ENCODE data around the gene PRSS38. TPM values are rescaled to one million over a fixed set of nuclear protein-coding genes. Genes with fewer than 3 reads are reported as not detected.

Gene PRSS38
- total RNA-seq, 1 experiment from 2014 or later: not detected

DNA sequence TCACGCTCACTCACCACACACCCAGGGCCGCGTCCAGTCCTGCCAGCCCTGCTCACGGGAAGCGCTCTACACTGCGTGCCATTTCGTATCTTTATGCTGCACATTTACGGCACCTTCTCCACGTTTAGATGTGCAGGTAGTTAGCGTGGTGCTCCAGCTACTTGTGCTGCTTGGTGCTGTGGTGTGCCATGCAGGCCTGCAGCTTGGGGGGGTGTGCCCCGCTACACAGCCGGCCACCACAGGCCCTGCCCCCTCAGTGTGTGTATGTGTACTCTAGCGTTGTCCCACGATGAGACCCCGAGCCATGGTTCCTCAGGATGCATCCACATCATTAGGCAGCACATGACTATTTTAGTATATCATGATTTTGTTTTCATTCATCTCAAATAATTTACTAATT, 41.9 kb upstream of the PRSS38 start:
- Mint-ChIP-seq H3K27me3 (ENCODE audit: insufficient read depth, unreplicated experiment) (no peaks in the 10 kb centered on the region), H3K4me1 (ENCODE audit: insufficient read depth, unreplicated experiment) (no peaks in the 10 kb centered on the region), H3K4me3 (ENCODE audit: unreplicated experiment) (no peak overlapping the region), H3K36me3 (ENCODE audit: insufficient read depth, unreplicated experiment) (peaks cover 45% of the 10 kb centered on the region), H3K9me3 (ENCODE audit: unreplicated experiment) (no peaks in the 10 kb centered on the region), H3K27ac (ENCODE audit: low read depth, unreplicated experiment) (no peak overlapping the region)
- POLR2A ChIA-PET: interaction anchor here (1.6 kb wide), 1 partner anchor 25 kb away, joined by 4 read pairs; no protein-coding TSS in a partner anchor
- intact Hi-C loops (cut with micrococcal nuclease): no loop called here
- TF ChIP-seq, protein P1, sequence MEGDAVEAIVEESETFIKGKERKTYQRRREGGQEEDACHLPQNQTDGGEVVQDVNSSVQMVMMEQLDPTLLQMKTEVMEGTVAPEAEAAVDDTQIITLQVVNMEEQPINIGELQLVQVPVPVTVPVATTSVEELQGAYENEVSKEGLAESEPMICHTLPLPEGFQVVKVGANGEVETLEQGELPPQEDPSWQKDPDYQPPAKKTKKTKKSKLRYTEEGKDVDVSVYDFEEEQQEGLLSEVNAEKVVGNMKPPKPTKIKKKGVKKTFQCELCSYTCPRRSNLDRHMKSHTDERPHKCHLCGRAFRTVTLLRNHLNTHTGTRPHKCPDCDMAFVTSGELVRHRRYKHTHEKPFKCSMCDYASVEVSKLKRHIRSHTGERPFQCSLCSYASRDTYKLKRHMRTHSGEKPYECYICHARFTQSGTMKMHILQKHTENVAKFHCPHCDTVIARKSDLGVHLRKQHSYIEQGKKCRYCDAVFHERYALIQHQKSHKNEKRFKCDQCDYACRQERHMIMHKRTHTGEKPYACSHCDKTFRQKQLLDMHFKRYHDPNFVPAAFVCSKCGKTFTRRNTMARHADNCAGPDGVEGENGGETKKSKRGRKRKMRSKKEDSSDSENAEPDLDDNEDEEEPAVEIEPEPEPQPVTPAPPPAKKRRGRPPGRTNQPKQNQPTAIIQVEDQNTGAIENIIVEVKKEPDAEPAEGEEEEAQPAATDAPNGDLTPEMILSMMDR (IDR thresholded peaks at IDR 0.05; ENCODE audit: unreplicated experiment): no peak
- CTCF ChIA-PET: interaction anchor here (0.6 to 4.3 kb wide), 4 partner anchors 11 to 434 kb away, joined by 3 to 20 read pairs (median 3); no protein-coding TSS in a partner anchor
- no TSS peak for BruUV-seq (replicated peaks)
- no peak for DNase-seq (ENCODE audit: unreplicated experiment)

DNA sequence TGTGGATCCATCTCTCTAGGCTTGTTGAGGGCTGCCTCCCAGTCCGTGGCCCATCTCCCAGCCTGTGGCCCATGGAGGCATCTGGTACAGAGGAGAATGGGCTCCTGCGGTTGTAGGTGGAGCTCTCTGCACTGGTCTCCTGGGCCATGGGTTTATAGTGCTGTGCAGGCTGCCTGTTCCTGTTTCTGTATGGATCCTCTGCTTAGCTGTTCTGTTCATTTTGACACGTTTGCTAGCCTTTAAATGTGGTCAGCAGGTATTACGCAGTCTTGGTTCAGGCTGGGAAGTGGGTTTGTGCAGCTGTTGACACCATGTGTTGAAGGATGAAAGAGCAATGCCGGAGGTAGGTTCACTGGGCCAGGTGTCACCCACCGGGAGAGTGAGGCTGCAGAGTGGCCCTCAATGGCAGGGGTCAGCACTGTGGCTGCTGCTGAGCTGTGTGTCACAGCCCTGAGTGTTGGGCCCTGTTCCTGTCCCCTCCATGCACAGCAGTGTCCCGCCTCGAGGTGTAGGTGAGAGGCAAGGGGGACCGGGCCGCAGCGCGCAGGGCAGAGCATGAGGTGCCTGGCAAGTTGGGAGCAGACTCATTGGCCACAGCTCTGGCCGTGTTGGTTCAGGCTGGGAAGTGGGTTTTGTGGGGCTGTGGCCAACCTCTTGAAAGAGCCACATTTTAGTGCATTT, 41.3 kb upstream of the PRSS38 start:
- ChIA-PET CTCF (interaction anchor here (0.6 to 4.3 kb wide), 3 partner anchors 11 to 433 kb away, joined by 3 to 20 read pairs (median 3); no protein-coding TSS in a partner anchor), POLR2A (interaction anchor here (1.9 kb wide), 1 partner anchor 14 kb away, joined by 7 read pairs; no protein-coding TSS in a partner anchor)
- intact Hi-C loops (cut with micrococcal nuclease): no loop called here
- H3K4me3 Mint-ChIP-seq (ENCODE audit: unreplicated experiment): no peak overlapping the region
- no TSS peak for BruUV-seq (replicated peaks)
- no peaks in the 10 kb centered on the region for H3K9me3 Mint-ChIP-seq (ENCODE audit: unreplicated experiment)
- H3K4me1 Mint-ChIP-seq (ENCODE audit: insufficient read depth, unreplicated experiment): no peaks in the 10 kb centered on the region
- H3K36me3 Mint-ChIP-seq (ENCODE audit: insufficient read depth, unreplicated experiment): peaks cover 38% of the 10 kb centered on the region
- H3K27ac Mint-ChIP-seq (ENCODE audit: low read depth, unreplicated experiment): no peak overlapping the region
- DNase-seq (ENCODE audit: unreplicated experiment): no peak
- H3K27me3 Mint-ChIP-seq (ENCODE audit: insufficient read depth, unreplicated experiment): no peaks in the 10 kb centered on the region
- TF ChIP-seq, protein P1 (IDR thresholded peaks at IDR 0.05; ENCODE audit: unreplicated experiment): no peak

DNA sequence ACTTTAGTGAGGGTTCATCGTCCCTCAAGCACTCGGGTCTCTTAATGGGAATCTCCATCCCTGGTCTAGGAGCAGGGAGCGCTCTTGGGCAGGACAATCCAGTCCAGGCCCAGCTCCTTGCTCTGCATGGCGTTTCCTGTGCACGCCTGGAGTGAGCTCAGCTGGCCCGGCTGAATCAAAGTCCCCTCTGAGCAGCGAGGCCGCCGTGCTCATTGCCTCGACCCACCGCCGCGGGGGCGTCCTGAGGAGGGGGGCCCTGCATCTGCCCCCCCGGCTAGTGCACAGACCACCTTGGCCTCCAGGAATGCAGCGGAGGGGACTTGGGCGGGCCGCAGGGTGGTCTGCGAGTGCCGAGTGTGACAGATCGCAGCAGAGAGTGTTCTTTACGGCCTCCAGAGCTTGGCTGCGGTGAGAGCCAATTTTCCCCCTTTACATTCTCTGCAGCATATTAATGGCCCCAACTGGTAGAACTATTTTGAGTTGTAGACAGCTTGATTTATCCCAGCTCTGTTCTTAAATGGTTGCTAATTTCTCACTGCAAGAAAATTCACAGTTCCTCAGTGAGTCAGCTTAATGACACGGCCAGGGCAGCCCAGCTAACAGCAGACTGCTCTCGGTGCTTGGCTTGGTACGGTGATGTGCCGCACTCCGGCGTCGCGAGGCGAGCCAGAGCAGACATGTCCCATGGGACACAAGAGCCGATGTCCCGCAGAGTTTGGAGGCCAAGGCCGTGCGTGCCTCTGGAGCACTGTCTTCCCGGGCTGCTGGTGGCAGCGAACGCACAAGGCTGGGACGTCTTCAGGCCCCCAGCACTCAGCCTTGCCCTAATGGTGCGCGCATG, 40.4 kb upstream of the PRSS38 start:
- TF ChIP-seq, protein P1 (IDR thresholded peaks at IDR 0.05; ENCODE audit: unreplicated experiment): no peak
- Mint-ChIP-seq H3K36me3 (ENCODE audit: insufficient read depth, unreplicated experiment) (peaks cover 35% of the 10 kb centered on the region), H3K9me3 (ENCODE audit: unreplicated experiment) (no peaks in the 10 kb centered on the region), H3K4me1 (ENCODE audit: insufficient read depth, unreplicated experiment) (no peaks in the 10 kb centered on the region), H3K4me3 (ENCODE audit: unreplicated experiment) (no peak overlapping the region), H3K27me3 (ENCODE audit: insufficient read depth, unreplicated experiment) (no peaks in the 10 kb centered on the region), H3K27ac (ENCODE audit: low read depth, unreplicated experiment) (no peak overlapping the region)
- intact Hi-C loops (cut with micrococcal nuclease): no loop called here
- POLR2A ChIA-PET: interaction anchor here (0.6 to 1.9 kb wide), 3 partner anchors 10 to 983 kb away, joined by 3 to 7 read pairs (median 4); no protein-coding TSS in a partner anchor
- DNase-seq (ENCODE audit: unreplicated experiment): no peak
- CTCF ChIA-PET: interaction anchor here (0.6 to 4.3 kb wide), 6 partner anchors 12 to 294 kb away, joined by 3 to 20 read pairs (median 3); no protein-coding TSS in a partner anchor
- no TSS peak for BruUV-seq (replicated peaks)

DNA sequence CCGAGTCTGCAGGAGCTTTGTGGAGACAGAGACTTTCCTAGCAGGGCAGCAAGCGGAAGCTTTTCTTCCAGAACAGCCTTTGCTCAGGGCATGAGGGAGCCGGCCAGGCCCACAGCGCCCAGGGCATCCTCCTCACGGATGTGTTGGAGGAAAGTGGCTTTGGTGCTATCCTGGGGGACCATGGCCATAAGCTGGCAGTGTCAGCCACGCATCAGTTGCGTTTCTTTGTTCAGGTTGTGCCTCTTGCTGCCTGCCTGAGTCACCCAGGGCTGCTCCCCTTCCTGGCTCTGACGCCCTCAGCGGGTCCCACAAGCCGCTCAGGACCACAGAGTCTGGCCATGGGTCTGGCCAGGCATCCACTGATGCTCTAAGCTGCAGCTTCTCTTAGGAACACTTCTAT, 39.6 kb upstream of the PRSS38 start:
- POLR2A ChIA-PET: interaction anchor here (0.7 to 1.9 kb wide), 3 partner anchors 11 to 12 kb away, joined by 3 to 7 read pairs (median 5); no protein-coding TSS in a partner anchor
- TF ChIP-seq, protein P1 (IDR thresholded peaks at IDR 0.05; ENCODE audit: unreplicated experiment): no peak
- H3K9me3 Mint-ChIP-seq (ENCODE audit: unreplicated experiment): no peaks in the 10 kb centered on the region
- no peak for DNase-seq (ENCODE audit: unreplicated experiment)
- CTCF ChIA-PET: interaction anchor here (0.7 to 1.1 kb wide), 5 partner anchors 12 to 294 kb away, joined by 3 to 6 read pairs (median 3); no protein-coding TSS in a partner anchor
- peaks cover 29% of the 10 kb centered on the region for H3K36me3 Mint-ChIP-seq (ENCODE audit: insufficient read depth, unreplicated experiment)
- H3K4me3 Mint-ChIP-seq (ENCODE audit: unreplicated experiment): no peak overlapping the region
- no TSS peak for BruUV-seq (replicated peaks)
- no peak overlapping the region for H3K27ac Mint-ChIP-seq (ENCODE audit: low read depth, unreplicated experiment)
- no peaks in the 10 kb centered on the region for H3K4me1 Mint-ChIP-seq (ENCODE audit: insufficient read depth, unreplicated experiment)
- H3K27me3 Mint-ChIP-seq (ENCODE audit: insufficient read depth, unreplicated experiment): no peaks in the 10 kb centered on the region
- intact Hi-C loops (cut with micrococcal nuclease): no loop called here
